H1 (cell line): ENCODE measurements around the gene DNAI2. TPM values are rescaled to one million over a fixed set of nuclear protein-coding genes. Genes with fewer than 3 reads are reported as not detected.

ENCODE experiments used
- BRCA1 ChIP-seq: IDR thresholded peaks from 2 replicates; pipeline ENCODE4 v1.6.1; 2012; ENCODE audit warnings: low read depth, low read length, improper control_type of control experiment
- CBX5 ChIP-seq: fragments of 300-800, 300-1000 bp; sonication (generic); IDR thresholded peaks from 2 replicates; pipeline ENCODE4 v1.7.1; 2016; ENCODE audit warnings: antibody characterized with exemption, low read length, low read depth
- CREB1 ChIP-seq: IDR thresholded peaks from 2 replicates; pipeline ENCODE4 v1.6.1; 2012; ENCODE audit warnings: inconsistent platforms
- CTCF ChIP-seq, 3 experiments: IDR thresholded peaks; 1 replicate in 2 of 3; 2 replicates in 1 of 3; pipeline versions ENCODE4 v1.5.1 to v1.6.1; 2011; ENCODE audit warnings: low read length in 3 of 3, mild to moderate bottlenecking in 3 of 3, inconsistent platforms in 2 of 3, low read depth in 1 of 3, moderate library complexity in 1 of 3; ENCODE audit not compliant: insufficient read depth in 1 of 3; ENCODE audit errors: control extremely low read depth in 1 of 3
- E2F6 ChIP-seq: IDR thresholded peaks from 2 replicates; pipeline ENCODE4 v1.6.1; 2012; ENCODE audit warnings: inconsistent platforms
- EGR1 ChIP-seq: IDR thresholded peaks from 2 replicates; pipeline ENCODE4 v1.6.1; 2011; ENCODE audit warnings: low read depth, low read length, borderline replicate concordance
- GTF2F1 ChIP-seq: IDR thresholded peaks from 2 replicates; pipeline ENCODE4 v1.6.1; 2012; ENCODE audit warnings: low read depth, low read length, improper control_type of control experiment, borderline replicate concordance
- JUN ChIP-seq: IDR thresholded peaks from 2 replicates; pipeline ENCODE4 v1.6.1; 2011; ENCODE audit warnings: low read depth, mild to moderate bottlenecking, improper control_type of control experiment, low read length
- JUND ChIP-seq: IDR thresholded peaks from 2 replicates; pipeline ENCODE4 v1.6.1; 2011; ENCODE audit warnings: mild to moderate bottlenecking, improper control_type of control experiment, low read length
- NRF1 ChIP-seq: IDR thresholded peaks from 2 replicates; pipeline ENCODE4 v1.6.1; 2011; ENCODE audit warnings: mild to moderate bottlenecking, low read depth, low read length, improper control_type of control experiment
- PHF8 ChIP-seq: fragments of 200-600 bp; sonication (generic); conservative IDR thresholded peaks from 2 replicates; pipeline ENCODE4 v1.7.1; 2012; ENCODE audit warnings: low read depth, mild to moderate bottlenecking, inconsistent platforms, low read length, moderate library complexity
- RBBP5 ChIP-seq: IDR thresholded peaks from 2 replicates; pipeline ENCODE4 v1.7.1; 2012; ENCODE audit warnings: low read depth, mild to moderate bottlenecking, inconsistent platforms, low read length, moderate library complexity, borderline replicate concordance
- RFX5 ChIP-seq: IDR thresholded peaks from 2 replicates; pipeline ENCODE4 v1.6.1; 2011; ENCODE audit warnings: low read depth, low read length, improper control_type of control experiment, borderline replicate concordance
- RXRA ChIP-seq: IDR thresholded peaks from 2 replicates; pipeline ENCODE4 v1.6.1; 2011; ENCODE audit warnings: low read depth, mild to moderate bottlenecking, low read length, moderate library complexity; ENCODE audit not compliant: insufficient read depth
- SAP30 ChIP-seq: fragments of 300-600 bp; sonication (generic); IDR thresholded peaks from 2 replicates; pipeline ENCODE4 v1.7.1; 2012; ENCODE audit warnings: low read length, moderate library complexity, mild to moderate bottlenecking, inconsistent platforms; ENCODE audit not compliant: insufficient read depth, insufficient replicate concordance
- SP2 ChIP-seq: IDR thresholded peaks from 2 replicates; pipeline ENCODE4 v1.6.1; 2012; ENCODE audit warnings: mild to moderate bottlenecking, low read length, inconsistent platforms
- SP4 ChIP-seq: IDR thresholded peaks from 2 replicates; pipeline ENCODE4 v1.6.1; 2012; ENCODE audit warnings: low read length, inconsistent platforms
- SRF ChIP-seq: IDR thresholded peaks from 2 replicates; pipeline ENCODE4 v1.6.1; 2011; ENCODE audit warnings: mild to moderate bottlenecking, low read depth, low read length, moderate library complexity
- TEAD4 ChIP-seq: IDR thresholded peaks from 2 replicates; pipeline ENCODE4 v1.6.1; 2012; ENCODE audit warnings: low read depth, low read length, inconsistent platforms, mixed read lengths
- YY1 ChIP-seq: IDR thresholded peaks from 2 replicates; pipeline ENCODE4 v1.6.1; 2011; ENCODE audit warnings: low read depth, mild to moderate bottlenecking, low read length
- polyA plus RNA-seq, 7 experiments: library from polyadenylated mRNA; depleted of rRNA in 3 of 7; stranded (reverse) in 5 of 7; unstranded in 2 of 7; fragments of >200 nt in 5 of 7; fragments of 200-250 nt in 2 of 7; gene quantifications; 1 replicate in 5 of 7; 2 replicates in 1 of 7; 4 replicates in 1 of 7; pipeline versions ENCODE4 v1.2.1 to v1.2.3, GENCODE V29; 2011 to 2013; ENCODE audit warnings: missing spikeins in 2 of 7, mixed read lengths in 2 of 7
- total RNA-seq: library from RNA; stranded (reverse); fragmentation: NEBNext Ultra II Directional; extraction: Animal tissue kit (Norgen Biotek cat#: 25700); gene quantifications from 2 replicates; pipeline ENCODE4 v1.2.1, GENCODE V29; 2021

DNAI2 gene
- total and polyA plus RNA-seq, 2 of the 8 experiments (the other 6 are each of a cell fraction or from before 2014, with no cell fraction given): 0.08 to 0.15 TPM

- TF ChIP-seq RXRA (no peak), RBBP5 (0 out of 2 replicates have a peak, but pooled peaks have one; percentile 40), JUN (no peak), TEAD4 (no peak), SRF (no peak), SP4 (no peak), CBX5 (no peak), PHF8 (no peak), CTCF (IDR thresholded peaks at IDR 0.05; ENCODE audit: control extremely low read depth in 1 of 3, insufficient read depth in 1 of 3, low read depth in 1 of 3, low read length in 3 of 3) (no peak), E2F6 (no peak), SP2 (no peak), RFX5 (no peak), BRCA1 (no peak), YY1 (no peak), CREB1 (no peak), NRF1 (no peak), JUND (no peak), SAP30 (no peak), EGR1 (no peak), GTF2F1 (no peak)
Observed at GRCh38 chr17:74325743-74326379, 51.8 kb downstream of the DNAI2 start, which contains the start of gene KIF19 (continued).
